ENCODE measurements around the gene MICALL2.

The MICALL2 gene

DNA sequence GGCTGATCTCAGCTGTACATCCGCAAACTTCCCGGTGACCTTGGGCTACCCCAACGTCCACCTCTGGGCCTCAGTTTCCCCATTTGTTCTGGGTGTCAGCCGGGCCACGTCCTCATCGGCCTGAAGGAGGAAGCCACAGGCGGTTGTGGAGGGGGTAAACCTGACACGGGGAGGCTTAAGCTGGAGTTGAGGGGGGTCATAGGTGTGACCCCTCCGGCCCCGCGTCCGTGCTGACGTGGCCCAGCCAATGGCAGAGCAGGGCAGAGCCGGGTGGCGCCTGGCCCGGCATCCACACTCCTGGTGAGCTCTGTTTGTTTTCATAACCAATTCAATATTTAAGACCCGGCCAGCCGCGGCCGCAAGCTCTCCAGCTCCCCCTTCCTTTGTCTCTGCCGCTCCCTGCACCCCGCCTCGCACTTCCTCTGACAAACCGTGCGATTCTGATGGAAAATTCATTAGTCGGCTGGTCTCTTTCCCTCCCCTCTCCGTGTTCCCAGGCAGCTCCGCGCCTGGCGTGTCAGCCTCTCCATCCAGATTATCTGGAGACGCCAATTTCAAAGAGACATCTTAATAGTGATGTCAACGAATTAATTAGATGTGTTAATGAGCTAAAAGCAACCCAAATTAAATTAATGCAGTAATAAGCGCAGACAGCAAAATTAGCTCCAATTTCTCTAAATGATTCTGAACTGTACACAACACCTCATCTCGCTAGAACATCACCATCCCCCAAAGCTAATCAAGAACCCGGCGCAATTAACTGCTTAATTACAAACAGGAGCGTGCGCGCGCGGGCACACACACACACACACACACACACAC lies 55.4 kb downstream of the MICALL2 start:
- Histone ChIP-seq H3K4me1 (ENCODE audit: insufficient read depth, low read length, poor library complexity, severe bottlenecking) (no peaks in the 10 kb centered on the region), H3K79me2 (ENCODE audit: insufficient read depth, low read length) (no peaks in the 10 kb centered on the region), H4K20me1 (ENCODE audit: insufficient read depth, low read length, poor library complexity, severe bottlenecking) (no peaks in the 10 kb centered on the region), H3F3A (ENCODE audit: low read depth) (no peaks in the 10 kb centered on the region), H3K4me3 (ENCODE audit: low read length, poor library complexity, severe bottlenecking) (no peak overlapping the region), H2AFZ (ENCODE audit: low read length) (no peak overlapping the region), H3K9me3 (ENCODE audit: insufficient read depth, low read depth, low read length) (no peaks in the 10 kb centered on the region), H3K27me3 (ENCODE audit: insufficient read depth, low read length, poor library complexity, severe bottlenecking) (no peaks in the 10 kb centered on the region), H3K9ac (ENCODE audit: low read depth, low read length, poor library complexity, severe bottlenecking) (no peak overlapping the region), H3K4me2 (ENCODE audit: low read depth, low read length, poor library complexity, severe bottlenecking) (no peak overlapping the region), H3K36me3 (ENCODE audit: insufficient read depth, low read length) (no peaks in the 10 kb centered on the region), H3K9me2 (replicated peaks; ENCODE audit: low read depth, low read length) (no peaks in the 10 kb centered on the region)
- no peak for TF ChIP-seq EZH2phosphoT487 (IDR thresholded peaks at IDR 0.05; ENCODE audit: borderline replicate concordance)
- no peak for TF ChIP-seq CTCF (conservative IDR thresholded peaks at IDR 0.05; ENCODE audit: low read length)

DNA sequence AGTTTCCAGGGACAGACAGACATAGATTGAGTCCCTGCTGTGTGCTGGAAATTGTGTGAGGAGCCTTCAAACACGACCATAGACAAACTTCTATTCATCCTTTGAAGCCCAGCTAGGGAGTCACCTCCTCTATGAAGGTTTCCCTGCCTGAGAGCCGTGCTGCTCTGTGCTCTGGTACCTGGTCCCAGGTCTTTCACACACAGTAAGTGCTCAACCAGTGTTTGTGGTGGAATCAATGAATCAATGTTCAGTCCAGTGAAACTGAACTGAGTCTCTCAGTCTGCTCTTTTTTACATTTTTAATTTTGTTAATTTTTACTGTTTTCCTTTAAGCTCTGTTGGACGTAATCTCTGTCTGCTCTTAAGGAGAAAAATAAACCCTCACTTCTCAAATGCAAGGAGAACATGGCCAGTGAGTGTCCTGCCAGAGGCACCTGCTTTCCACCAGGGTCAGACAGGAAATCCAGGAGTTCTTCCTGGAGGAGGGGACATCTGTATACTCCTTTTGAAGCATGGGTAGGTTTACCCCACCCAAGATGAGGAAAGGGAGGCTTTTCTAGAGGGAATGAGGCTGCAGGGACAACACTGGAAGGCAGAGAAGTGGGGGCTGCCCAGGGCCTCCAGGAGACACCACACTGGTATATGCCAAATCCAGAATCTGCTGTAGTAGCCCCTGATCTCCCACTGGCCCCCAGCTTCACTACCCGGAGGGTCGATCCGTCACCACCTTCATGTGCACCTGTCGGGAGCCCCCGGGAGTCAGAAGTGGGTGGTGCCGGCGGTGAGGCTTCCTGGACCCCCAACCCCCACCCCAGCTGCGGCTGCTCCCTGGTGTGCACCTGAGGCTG lies 56.3 kb downstream of the MICALL2 start:
- Histone ChIP-seq H3F3A (ENCODE audit: low read depth) (no peaks in the 10 kb centered on the region), H3K36me3 (ENCODE audit: insufficient read depth, low read length) (no peaks in the 10 kb centered on the region), H2AFZ (ENCODE audit: low read length) (no peak overlapping the region), H3K9me3 (ENCODE audit: insufficient read depth, low read depth, low read length) (no peaks in the 10 kb centered on the region), H3K4me1 (ENCODE audit: insufficient read depth, low read length, poor library complexity, severe bottlenecking) (no peaks in the 10 kb centered on the region), H3K27me3 (ENCODE audit: insufficient read depth, low read length, poor library complexity, severe bottlenecking) (no peaks in the 10 kb centered on the region), H3K4me3 (ENCODE audit: low read length, poor library complexity, severe bottlenecking) (no peak overlapping the region), H3K4me2 (ENCODE audit: low read depth, low read length, poor library complexity, severe bottlenecking) (no peak overlapping the region), H4K20me1 (ENCODE audit: insufficient read depth, low read length, poor library complexity, severe bottlenecking) (no peaks in the 10 kb centered on the region), H3K9ac (ENCODE audit: low read depth, low read length, poor library complexity, severe bottlenecking) (no peak overlapping the region), H3K79me2 (ENCODE audit: insufficient read depth, low read length) (no peaks in the 10 kb centered on the region), H3K9me2 (replicated peaks; ENCODE audit: low read depth, low read length) (no peaks in the 10 kb centered on the region)
- TF ChIP-seq CTCF (conservative IDR thresholded peaks at IDR 0.05; ENCODE audit: low read length) (no peak), EZH2phosphoT487 (IDR thresholded peaks at IDR 0.05; ENCODE audit: borderline replicate concordance) (no peak)

DNA sequence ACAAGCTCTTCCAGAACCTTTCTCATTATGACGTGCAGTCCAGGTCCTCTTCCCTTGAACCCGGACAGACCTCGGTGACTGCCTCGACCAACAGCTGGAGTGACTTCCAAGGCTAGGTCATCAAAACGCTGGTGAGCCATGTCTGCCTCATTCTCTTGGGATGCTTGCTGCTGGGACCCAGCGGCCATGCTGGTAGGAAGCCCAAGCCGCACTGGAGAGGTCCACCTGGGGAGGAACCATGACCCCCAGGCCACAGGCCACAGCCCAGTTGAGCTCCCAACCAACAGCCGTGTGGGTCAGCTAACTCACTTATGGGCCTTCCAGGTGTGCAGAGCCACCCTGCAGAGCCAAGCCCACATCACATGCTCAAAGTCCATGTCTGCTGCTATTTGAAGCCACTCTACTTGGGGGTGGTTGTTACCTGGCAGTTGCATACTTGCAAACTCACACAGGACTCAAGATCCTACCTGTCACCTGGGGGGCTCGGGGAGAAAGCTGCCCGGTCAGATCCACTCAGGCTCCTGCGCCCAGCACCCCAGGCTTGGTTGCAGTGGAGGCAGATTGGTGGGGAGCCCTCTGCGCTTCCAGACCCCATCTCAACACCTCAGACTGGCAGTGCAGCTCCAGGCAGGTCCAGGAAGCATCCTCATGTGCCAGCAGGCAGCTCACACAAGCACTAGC lies 57.0 kb downstream of the MICALL2 start:
- no peaks in the 10 kb centered on the region for H3K4me1 ChIP-seq (ENCODE audit: insufficient read depth, low read length, poor library complexity, severe bottlenecking)
- no peaks in the 10 kb centered on the region for H4K20me1 ChIP-seq (ENCODE audit: insufficient read depth, low read length, poor library complexity, severe bottlenecking)
- no peak overlapping the region for H3K9ac ChIP-seq (ENCODE audit: low read depth, low read length, poor library complexity, severe bottlenecking)
- H3K79me2 ChIP-seq (ENCODE audit: insufficient read depth, low read length) = no peaks in the 10 kb centered on the region
- H3F3A ChIP-seq (ENCODE audit: low read depth) = no peaks in the 10 kb centered on the region
- H3K4me3 ChIP-seq (ENCODE audit: low read length, poor library complexity, severe bottlenecking) = no peak overlapping the region
- no peaks in the 10 kb centered on the region for H3K9me3 ChIP-seq (ENCODE audit: insufficient read depth, low read depth, low read length)
- H3K36me3 ChIP-seq (ENCODE audit: insufficient read depth, low read length) = no peaks in the 10 kb centered on the region
- no peak overlapping the region for H2AFZ ChIP-seq (ENCODE audit: low read length)
- H3K9me2 ChIP-seq (replicated peaks; ENCODE audit: low read depth, low read length) = no peaks in the 10 kb centered on the region
- TF ChIP-seq CTCF (conservative IDR thresholded peaks at IDR 0.05; ENCODE audit: low read length) (no peak), EZH2phosphoT487 (IDR thresholded peaks at IDR 0.05; ENCODE audit: borderline replicate concordance) (no peak)
- no peaks in the 10 kb centered on the region for H3K27me3 ChIP-seq (ENCODE audit: insufficient read depth, low read length, poor library complexity, severe bottlenecking)
- no peak overlapping the region for H3K4me2 ChIP-seq (ENCODE audit: low read depth, low read length, poor library complexity, severe bottlenecking)
